ENCODE results near the gene CD7.

CD7 gene

DNA sequence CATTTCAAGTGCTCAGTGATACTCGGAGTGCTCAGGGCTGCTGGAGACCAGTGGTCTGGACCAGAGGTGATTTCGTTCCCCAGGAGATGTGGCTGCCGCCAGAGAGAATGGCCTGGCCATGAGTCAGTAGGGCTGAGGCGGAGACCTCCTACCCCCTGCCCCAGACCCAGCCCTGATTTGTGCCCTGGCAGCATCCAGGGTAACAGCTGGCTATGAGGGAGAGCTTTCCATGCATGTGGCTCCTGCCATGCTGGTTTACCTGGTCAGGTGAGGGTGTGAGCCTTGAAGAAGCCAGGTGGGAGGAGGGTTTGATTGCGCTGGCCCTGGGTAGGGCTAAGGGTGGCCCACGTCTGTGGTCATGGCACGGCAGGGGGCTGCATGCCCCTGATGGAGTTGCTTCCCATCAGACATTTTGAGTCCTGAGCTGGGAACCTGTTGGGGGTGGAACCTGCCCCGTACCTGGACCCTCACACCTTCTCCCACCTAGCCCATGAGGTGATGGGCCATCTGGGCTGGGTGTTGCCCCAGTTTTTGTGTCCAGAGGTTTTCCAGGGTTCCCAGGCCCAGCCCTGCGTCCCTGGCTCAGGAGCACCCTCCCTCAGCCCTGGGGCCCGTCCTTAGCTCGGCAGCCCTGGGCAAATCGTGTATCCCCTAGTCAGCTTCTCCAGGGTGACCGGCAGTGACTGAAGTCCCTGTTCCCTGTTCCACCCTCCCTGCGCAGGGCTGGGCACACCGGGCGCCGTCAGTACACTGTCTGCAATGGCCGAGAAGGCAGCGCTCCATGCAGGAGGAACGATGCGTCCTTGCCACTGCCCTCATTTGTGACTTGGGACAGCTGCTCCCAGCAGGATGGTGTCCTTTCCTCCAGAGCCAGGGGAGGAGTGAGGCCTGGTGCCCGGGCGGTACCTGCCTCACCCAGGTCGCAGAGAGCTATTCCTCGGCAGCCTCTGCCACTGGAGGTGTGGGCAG, 34.9 kb downstream of the CD7 start:
- Histone ChIP-seq H3K4me3 (IDR thresholded peaks at IDR 0.05; ENCODE audit: insufficient read depth, low read depth, low read length) (no peak overlapping the region), H3K27me3 (ENCODE audit: insufficient read depth, low read depth) (no peaks in the 10 kb centered on the region), H3K4me2 (no peak overlapping the region), H2AFZ (ENCODE audit: low read depth) (no peak overlapping the region), H3K79me2 (ENCODE audit: insufficient read depth, low read depth) (no peaks in the 10 kb centered on the region), H3K27ac (no peak overlapping the region), H3K9ac (no peak overlapping the region), H3K4me1 (ENCODE audit: low read depth, poor library complexity, severe bottlenecking) (peaks cover 17% of the 10 kb centered on the region), H4K20me1 (ENCODE audit: insufficient read depth) (no peaks in the 10 kb centered on the region), H3K36me3 (ENCODE audit: insufficient read depth) (no peaks in the 10 kb centered on the region)
- TF ChIP-seq, protein P1, sequence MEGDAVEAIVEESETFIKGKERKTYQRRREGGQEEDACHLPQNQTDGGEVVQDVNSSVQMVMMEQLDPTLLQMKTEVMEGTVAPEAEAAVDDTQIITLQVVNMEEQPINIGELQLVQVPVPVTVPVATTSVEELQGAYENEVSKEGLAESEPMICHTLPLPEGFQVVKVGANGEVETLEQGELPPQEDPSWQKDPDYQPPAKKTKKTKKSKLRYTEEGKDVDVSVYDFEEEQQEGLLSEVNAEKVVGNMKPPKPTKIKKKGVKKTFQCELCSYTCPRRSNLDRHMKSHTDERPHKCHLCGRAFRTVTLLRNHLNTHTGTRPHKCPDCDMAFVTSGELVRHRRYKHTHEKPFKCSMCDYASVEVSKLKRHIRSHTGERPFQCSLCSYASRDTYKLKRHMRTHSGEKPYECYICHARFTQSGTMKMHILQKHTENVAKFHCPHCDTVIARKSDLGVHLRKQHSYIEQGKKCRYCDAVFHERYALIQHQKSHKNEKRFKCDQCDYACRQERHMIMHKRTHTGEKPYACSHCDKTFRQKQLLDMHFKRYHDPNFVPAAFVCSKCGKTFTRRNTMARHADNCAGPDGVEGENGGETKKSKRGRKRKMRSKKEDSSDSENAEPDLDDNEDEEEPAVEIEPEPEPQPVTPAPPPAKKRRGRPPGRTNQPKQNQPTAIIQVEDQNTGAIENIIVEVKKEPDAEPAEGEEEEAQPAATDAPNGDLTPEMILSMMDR (conservative IDR thresholded peaks at IDR 0.05; ENCODE audit: low read depth, low read length), result no peak

DNA sequence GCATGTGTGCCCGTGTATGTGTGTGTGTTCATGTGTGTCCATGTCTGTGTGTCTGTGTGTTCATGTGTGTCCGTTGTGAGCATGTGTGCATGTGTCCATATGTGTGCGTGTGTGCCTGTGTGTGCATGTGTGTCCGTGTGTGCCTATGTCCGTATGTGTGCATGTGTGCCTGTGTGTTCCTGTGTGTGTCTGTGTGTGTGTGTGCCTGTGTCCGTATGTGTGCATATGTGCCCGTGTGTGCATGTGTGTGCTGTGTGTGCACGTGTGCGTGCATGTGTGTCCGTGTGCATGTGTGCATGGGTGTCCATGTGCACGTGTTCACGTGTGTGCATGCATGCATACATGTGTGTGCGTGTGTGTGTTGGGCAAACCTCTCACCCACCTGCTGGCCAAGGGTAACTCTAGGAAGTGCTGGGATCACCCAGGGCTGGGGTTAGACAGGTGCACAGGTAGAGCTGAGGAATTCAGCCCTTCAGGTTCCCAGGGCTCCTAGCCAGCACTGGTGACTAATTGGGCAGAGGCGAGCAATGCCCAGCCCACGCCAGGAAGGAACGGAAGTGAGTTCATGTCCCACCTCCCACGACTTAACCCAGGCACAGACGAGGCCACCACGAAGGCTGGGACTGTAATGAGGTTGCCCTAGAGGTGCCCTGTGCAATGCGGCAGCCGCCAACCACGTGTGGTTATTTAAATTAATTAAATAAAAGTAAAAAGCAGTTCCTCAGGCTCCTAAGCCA, 35.7 kb downstream of the CD7 start:
- no peaks in the 10 kb centered on the region for H3K27me3 ChIP-seq (ENCODE audit: insufficient read depth, low read depth)
- H3K4me3 ChIP-seq (IDR thresholded peaks at IDR 0.05; ENCODE audit: insufficient read depth, low read depth, low read length), result no peak overlapping the region
- H3K36me3 ChIP-seq (ENCODE audit: insufficient read depth), result no peaks in the 10 kb centered on the region
- H3K4me1 ChIP-seq (ENCODE audit: low read depth, poor library complexity, severe bottlenecking), result peaks cover 25% of the 10 kb centered on the region
- no peak overlapping the region for H2AFZ ChIP-seq (ENCODE audit: low read depth)
- TF ChIP-seq, protein P1 (conservative IDR thresholded peaks at IDR 0.05; ENCODE audit: low read depth, low read length), result no peak
- no peak overlapping the region for H3K4me2 ChIP-seq
- H3K9ac ChIP-seq, result no peak overlapping the region
- no peaks in the 10 kb centered on the region for H4K20me1 ChIP-seq (ENCODE audit: insufficient read depth)
- H3K79me2 ChIP-seq (ENCODE audit: insufficient read depth, low read depth), result no peaks in the 10 kb centered on the region
- H3K27ac ChIP-seq, result no peak overlapping the region

DNA sequence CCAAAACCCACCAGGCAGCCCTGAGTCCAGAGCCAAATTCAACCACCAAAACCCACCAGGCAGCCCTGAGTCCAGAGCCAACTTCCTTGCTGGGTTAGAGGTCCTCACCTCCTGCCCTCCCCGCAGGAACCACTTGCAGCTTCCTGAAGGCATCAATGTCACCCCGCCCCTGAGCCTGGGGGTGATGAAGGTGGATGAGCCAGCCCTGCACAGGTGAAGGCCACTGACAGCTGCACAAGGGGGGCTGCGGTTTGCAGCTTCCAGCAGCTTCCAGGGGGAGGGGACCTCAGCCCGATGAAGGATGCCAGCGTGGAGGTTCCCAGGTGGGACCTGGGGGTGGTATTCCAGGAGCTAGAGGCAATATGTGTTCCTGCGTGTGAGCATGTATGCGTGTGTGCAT, 36.3 kb downstream of the CD7 start:
- Histone ChIP-seq H3K79me2 (ENCODE audit: insufficient read depth, low read depth) (no peaks in the 10 kb centered on the region), H4K20me1 (ENCODE audit: insufficient read depth) (no peaks in the 10 kb centered on the region), H3K27me3 (ENCODE audit: insufficient read depth, low read depth) (no peaks in the 10 kb centered on the region), H3K27ac (no peak overlapping the region), H3K36me3 (ENCODE audit: insufficient read depth) (no peaks in the 10 kb centered on the region), H2AFZ (ENCODE audit: low read depth) (no peak overlapping the region), H3K4me2 (no peak overlapping the region), H3K4me3 (IDR thresholded peaks at IDR 0.05; ENCODE audit: insufficient read depth, low read depth, low read length) (no peak overlapping the region), H3K9ac (no peak overlapping the region), H3K4me1 (ENCODE audit: low read depth, poor library complexity, severe bottlenecking) (peaks cover 31% of the 10 kb centered on the region)
- TF ChIP-seq, protein P1 (conservative IDR thresholded peaks at IDR 0.05; ENCODE audit: low read depth, low read length), result no peak

DNA sequence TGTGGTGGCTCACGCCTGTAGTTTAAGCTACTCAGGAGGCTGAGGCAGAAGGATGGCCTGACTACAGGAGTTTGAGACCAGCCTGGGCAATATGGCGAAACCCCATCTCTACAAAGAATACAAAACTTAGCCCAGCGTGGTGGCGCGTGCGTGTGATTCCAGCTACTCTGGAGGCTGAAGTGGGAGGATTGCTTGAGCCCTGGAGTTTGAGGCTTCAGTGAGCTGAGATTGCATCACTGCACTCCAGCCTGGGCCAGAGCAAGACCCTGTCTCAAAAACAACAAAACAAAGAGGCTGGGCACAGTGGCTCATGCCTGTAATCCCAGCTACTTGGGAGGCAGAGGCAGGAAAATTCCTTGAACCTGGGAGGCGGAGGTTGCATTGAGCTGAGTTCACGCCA, 36.9 kb downstream of the CD7 start:
- Histone ChIP-seq H2AFZ (ENCODE audit: low read depth) (no peak overlapping the region), H3K9ac (no peak overlapping the region), H3K27ac (no peak overlapping the region), H3K79me2 (ENCODE audit: insufficient read depth, low read depth) (no peaks in the 10 kb centered on the region), H3K4me2 (no peak overlapping the region), H3K36me3 (ENCODE audit: insufficient read depth) (no peaks in the 10 kb centered on the region), H3K27me3 (ENCODE audit: insufficient read depth, low read depth) (no peaks in the 10 kb centered on the region), H4K20me1 (ENCODE audit: insufficient read depth) (no peaks in the 10 kb centered on the region), H3K4me3 (IDR thresholded peaks at IDR 0.05; ENCODE audit: insufficient read depth, low read depth, low read length) (no peak overlapping the region), H3K4me1 (ENCODE audit: low read depth, poor library complexity, severe bottlenecking) (peaks cover 37% of the 10 kb centered on the region)
- TF ChIP-seq, protein P1 (conservative IDR thresholded peaks at IDR 0.05; ENCODE audit: low read depth, low read length), result no peak
